ENCODE results near the gene PDE4B. TPM values are rescaled to one million over a fixed set of nuclear protein-coding genes. Genes with fewer than 3 reads are reported as not detected.

The PDE4B gene
- total and polyA plus RNA-seq, 10 of the 15 experiments (the other 5 are each of a cell fraction or from before 2014, with no cell fraction given) = 3.0 to 13.2 (median 5.7) TPM

DNA sequence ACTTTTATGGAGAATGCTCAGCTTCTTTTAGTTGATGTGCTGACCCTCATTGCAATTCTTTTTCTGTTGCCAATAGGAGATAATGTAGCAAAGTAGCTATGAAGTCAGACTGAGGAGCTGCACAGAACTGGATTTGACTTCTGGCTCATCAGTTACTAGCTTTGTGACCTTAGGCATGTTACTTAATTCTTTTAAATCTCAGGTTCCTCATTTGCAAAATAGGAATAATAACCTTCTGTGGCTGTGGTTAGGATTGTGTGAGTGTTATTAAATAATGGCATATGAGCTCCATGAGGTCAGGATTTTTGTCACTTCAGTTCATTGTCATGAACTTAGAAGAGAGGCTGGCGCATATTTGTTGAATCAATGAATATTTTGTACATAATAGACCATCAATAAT is 503.7 kb downstream of the PDE4B start:
- Histone ChIP-seq H3K4me1 (ENCODE audit: control insufficient read depth, insufficient read depth, low read length) (peaks cover 10% of the 10 kb centered on the region; the same call in 1 of the 2 replicates), H3K4me2 (ENCODE audit: control insufficient read depth, insufficient read depth) (no peak overlapping the region), H3K36me3 (ENCODE audit: control insufficient read depth in 2 of 2, insufficient read depth in 2 of 2, low read length in 1 of 2) (no peaks in the 10 kb centered on the region), H3K27ac (ENCODE audit: control insufficient read depth, insufficient read depth) (no peak overlapping the region), H3K79me2 (ENCODE audit: control insufficient read depth, insufficient read depth, low read length) (no peaks in the 10 kb centered on the region), H3K4me3 (no peak overlapping the region), H3K27me3 (replicated peaks in 1 of 2; ENCODE audit: control insufficient read depth in 2 of 2, insufficient read depth in 2 of 2, low read length in 1 of 2) (no peaks in the 10 kb centered on the region), H3K9me3 (replicated peaks; ENCODE audit: control insufficient read depth, insufficient read depth, low read length) (no peaks in the 10 kb centered on the region), H4K20me1 (ENCODE audit: control insufficient read depth, insufficient read depth) (no peaks in the 10 kb centered on the region), H3K9ac (ENCODE audit: control insufficient read depth, insufficient read depth, low read length) (no peak overlapping the region), H2AFZ (ENCODE audit: control insufficient read depth, low read depth, low read length) (no peak overlapping the region)
- SMC1A ChIA-PET (ENCODE audit: uncharacterized antibody, unreplicated experiment) = interaction anchor here (0.7 to 15.7 kb wide), 6 partner anchors 5 to 149 kb away, joined by 3 to 209 read pairs (median 4); no protein-coding TSS in a partner anchor
- RAD21 ChIA-PET (ENCODE audit: unreplicated experiment) = interaction anchor here (0.8 to 1.3 kb wide), 6 partner anchors 10 to 68 kb away, joined by 3 to 6 read pairs (median 4); no protein-coding TSS in a partner anchor
- no peak for DNase-seq (ENCODE audit: low read depth, low spot score)
- ATAC-seq = no peak
- in situ Hi-C loops (cut with MboI) (loop anchor here (25.0 kb wide), 2 partner anchors 866 to 1041 kb away; partner anchors contain the start of gene IL23R), intact Hi-C loops (cut with micrococcal nuclease; ENCODE audit: unreplicated experiment) (no loop called here)
- WGBS (ENCODE audit: insufficient coverage, insufficient replicate concordance, low lambda C conversion rate, missing lambda C conversion rate) = 96% methylated on average over 1 of the region's 1 CpG
- POLR2A ChIA-PET = interaction anchor here (0.7 to 1.5 kb wide), 4 partner anchors 24 to 55 kb away, joined by 3 read pairs; no protein-coding TSS in a partner anchor
- no TSS peak for BruUV-seq (replicated peaks)
- TF ChIP-seq MYB (IDR thresholded peaks at IDR 0.05; ENCODE audit: borderline replicate concordance, low read depth, low read length) (no peak), USF1 (IDR thresholded peaks at IDR 0.05; ENCODE audit: borderline replicate concordance, extremely low read length, insufficient read depth, low read depth, low read length) (no peak), TCF7 (IDR thresholded peaks at IDR 0.05; ENCODE audit: borderline replicate concordance) (no peak), ZBED1 (IDR thresholded peaks at IDR 0.05; ENCODE audit: borderline replicate concordance) (no peak), CBFB (IDR thresholded peaks at IDR 0.05; ENCODE audit: low read depth) (no peak), NR2C2 (IDR thresholded peaks at IDR 0.05; ENCODE audit: borderline replicate concordance, control insufficient read depth, insufficient read length, low read depth) (no peak), FOXK2 (IDR thresholded peaks at IDR 0.05) (no peak)
- no peak for FAIRE-seq
- CTCF ChIA-PET = interaction anchor here (0.9 to 1.3 kb wide), 3 partner anchors 14 to 150 kb away, joined by 4 to 5 read pairs (median 4); no protein-coding TSS in a partner anchor

All from GM12878 (cell line).